Liver (tissue), 3 donors: ENCODE results near the gene IL12RB1.

Experiments used
- ATF3 ChIP-seq: IDR thresholded peaks from 2 replicates; pipeline ENCODE4 v1.6.1; 2016; ENCODE audit warnings: antibody characterized with exemption
- CTCF ChIP-seq: fragments of 150-350 bp; IDR thresholded peaks from 2 replicates; pipeline ENCODE4 v1.5.1; 2017; ENCODE audit warnings: improper control_type of control experiment, low read depth, low read length; ENCODE audit not compliant: missing input control
- FOXA1 ChIP-seq: IDR thresholded peaks from 2 replicates; pipeline ENCODE4 v1.6.1; 2016; ENCODE audit warnings: antibody characterized with exemption
- JUND ChIP-seq, 2 donors: IDR thresholded peaks; 2 replicates each; pipeline ENCODE4 v1.6.1; 2016; ENCODE audit warnings: antibody characterized with exemption in 2 of 2
- RAD21 ChIP-seq, 2 donors: IDR thresholded peaks; 2 replicates each; pipeline ENCODE4 v1.6.1; 2016; ENCODE audit warnings: antibody characterized with exemption in 2 of 2, mild to moderate bottlenecking in 2 of 2
- TAF1 ChIP-seq: conservative IDR thresholded peaks from 2 replicates; pipeline ENCODE4 v1.6.1; 2016; ENCODE audit warnings: antibody characterized with exemption, mild to moderate bottlenecking
- ZBTB33 ChIP-seq: IDR thresholded peaks from 2 replicates; pipeline ENCODE4 v1.6.1; 2016; ENCODE audit warnings: antibody characterized with exemption
- donor health status: healthy.
- donor health status: healthy.

- TF ChIP-seq CTCF (no peak), TAF1 (no peak), JUND (IDR thresholded peaks at IDR 0.05) (no peak), RAD21 (IDR thresholded peaks at IDR 0.05) (no peak), ZBTB33 (no peak), FOXA1 (no peak), ATF3 (no peak)
Measured at GRCh38 chr19:18117364-18117691, 30.6 kb upstream of the IL12RB1 start.
